Left kidney (tissue), 2 donors: Measurements from ENCODE around the gene PNLIP. TPM values are rescaled to one million over a fixed set of nuclear protein-coding genes. Genes with fewer than 3 reads are reported as not detected.

Source experiments
- DNase-seq: peaks from one replicate; pipeline ENCODE4 v3.0.0-alpha.2; 2013
- polyA plus RNA-seq: library from polyadenylated mRNA; unstranded; fragments of 120-200 nt; gene quantifications from one replicate; pipeline ENCODE4 v1.2.1, GENCODE V29; 2013; ENCODE audit not compliant: insufficient read length

Gene PNLIP
- polyA plus RNA-seq, 1 donor = not detected

DNA sequence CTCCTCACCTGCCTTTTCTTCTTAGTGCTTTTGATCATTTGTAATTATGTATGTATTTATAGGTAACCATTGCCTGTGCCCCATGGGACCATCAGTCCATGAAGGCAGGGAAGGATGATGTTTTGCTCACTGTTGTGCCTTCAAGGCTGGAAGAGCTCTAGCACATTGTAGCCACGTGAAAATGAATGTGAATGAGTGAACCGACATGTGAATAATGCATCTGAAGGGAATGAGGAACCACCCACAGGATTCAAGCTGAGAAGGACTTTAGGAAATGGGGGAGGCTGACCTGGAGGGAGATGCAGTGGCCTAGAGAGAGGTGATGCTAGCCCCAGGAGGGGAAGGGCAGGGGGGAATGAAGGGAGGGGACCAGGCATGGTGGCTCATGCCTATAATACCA, 69.1 kb downstream of the PNLIP start:
- no peak for DNase-seq

DNA sequence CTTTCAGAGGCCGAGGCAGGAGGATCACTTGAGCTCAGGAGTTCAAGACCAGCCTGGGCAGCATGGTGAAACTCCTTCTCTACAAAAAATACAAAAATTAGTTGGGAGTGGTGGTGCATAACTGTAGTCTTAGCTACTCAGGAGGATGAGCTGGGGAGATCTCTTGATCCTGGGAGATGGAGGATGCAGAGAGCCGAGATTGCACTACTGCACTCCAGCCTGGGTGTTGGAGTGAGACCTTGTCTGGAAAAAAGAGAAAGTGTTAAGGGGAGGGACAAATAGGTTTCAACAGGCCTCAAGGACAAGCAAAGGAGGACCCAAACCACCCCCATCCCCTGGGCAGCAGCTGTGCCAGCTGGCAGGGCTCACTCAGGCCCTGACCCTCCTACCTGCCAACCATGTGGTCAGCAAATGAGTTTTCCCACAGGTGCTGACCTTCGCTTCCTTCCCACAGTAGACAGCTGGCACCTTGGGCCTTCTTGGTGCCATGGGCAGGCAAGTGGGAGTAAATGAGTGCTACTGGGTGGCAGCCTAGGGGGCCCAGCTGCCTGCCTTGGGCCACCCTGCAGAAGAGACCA, 69.6 kb downstream of the PNLIP start:
- no peak for DNase-seq

Other genes with a start within 250 kb of the PNLIP start
- gene CCDC172, start 221.5 kb upstream of the PNLIP start, polyA plus RNA-seq = not detected
- not detected for gene PNLIPRP3, start 118.1 kb upstream of the PNLIP start, polyA plus RNA-seq
- gene PNLIPRP1, start 45.0 kb downstream of the PNLIP start, polyA plus RNA-seq = 0.13 TPM
- not detected for gene PNLIPRP2, start 75.0 kb downstream of the PNLIP start, polyA plus RNA-seq
- 51.3 TPM for gene HSPA12A, start 196.6 kb downstream of the PNLIP start, polyA plus RNA-seq